Natural killer cell (primary cell): Measurements from ENCODE around the gene PDGFRA. TPM values are rescaled to one million over a fixed set of nuclear protein-coding genes. Genes with fewer than 3 reads are reported as not detected.

Experiments used
- ATAC-seq, 3 donors: fragments of 150-1000 bp in 2 of 3; fragments of 200-7000 bp in 1 of 3; cut with Tn5 transposase; 1 replicate in 1 of 3; 2 replicates in 2 of 3; pipeline ENCODE4 v1.10.0; 2021; ENCODE audit warnings: mild to moderate bottlenecking in 2 of 3, moderate library complexity in 2 of 3
- DNase-seq, 2 donors: peaks; one replicate each; pipeline versions ENCODE4 v3.0.0 to v3.0.0-alpha.2; 2013 to 2021; ENCODE audit warnings: mixed read lengths in 1 of 2
- H3K27ac ChIP-seq: one replicate; pipeline ENCODE4 v1.5.1; 2013; ENCODE audit warnings: mild to moderate bottlenecking, low read length
- H3K27me3 ChIP-seq: one replicate; pipeline ENCODE4 v1.6.1; 2013; ENCODE audit warnings: low read length; ENCODE audit not compliant: control insufficient read depth, insufficient read depth
- H3K36me3 ChIP-seq: one replicate; pipeline ENCODE4 v1.6.1; 2013; ENCODE audit warnings: low read length; ENCODE audit not compliant: control insufficient read depth, insufficient read depth
- H3K4me1 ChIP-seq: one replicate; pipeline ENCODE4 v1.6.1; 2013; ENCODE audit warnings: low read length; ENCODE audit not compliant: control insufficient read depth, insufficient read depth
- H3K4me3 ChIP-seq: one replicate; pipeline ENCODE4 v1.5.1; 2013; ENCODE audit warnings: low read length
- H3K9me3 ChIP-seq: one replicate; pipeline ENCODE4 v1.6.1; 2013; ENCODE audit warnings: low read length; ENCODE audit not compliant: control insufficient read depth, insufficient read depth
- H3K27ac Mint-ChIP-seq, 2 donors: one replicate each; pipeline ENCODE4 v1.8.0; 2022; ENCODE audit warnings: mild to moderate bottlenecking in 2 of 2, mixed read lengths in 2 of 2, moderate library complexity in 1 of 2
- H3K27me3 Mint-ChIP-seq, 2 donors: one replicate each; pipeline ENCODE4 v1.8.0; 2022; ENCODE audit warnings: low read depth in 2 of 2, mixed read lengths in 2 of 2
- H3K36me3 Mint-ChIP-seq: one replicate; pipeline ENCODE4 v1.8.0; 2022; ENCODE audit warnings: mixed read lengths
- H3K4me1 Mint-ChIP-seq, 2 donors: one replicate each; pipeline ENCODE4 v1.8.0; 2022; ENCODE audit warnings: mixed read lengths in 2 of 2
- H3K4me3 Mint-ChIP-seq: one replicate; pipeline ENCODE4 v1.8.0; 2022; ENCODE audit warnings: mild to moderate bottlenecking, moderate library complexity, mixed read lengths
- H3K9me3 Mint-ChIP-seq, 2 donors: one replicate each; pipeline ENCODE4 v1.8.0; 2022; ENCODE audit warnings: mixed read lengths in 2 of 2
- WGBS: methylation state at CpG from one replicate; pipeline ENCODE4 v1.1.7; 2013; ENCODE audit warnings: missing lambda C conversion rate; ENCODE audit not compliant: insufficient coverage; 5-methylcytosine and 5-hydroxymethylcytosine counted together
- intact Hi-C: fragments of 100-400 bp; cut with micrococcal nuclease; formaldehyde crosslinking; loops from one replicate; pipeline ENCODE4 v1.14.2; 2022
- total RNA-seq, 4 donors: library from RNA; stranded (reverse); fragments of 120-200 nt in 1 of 4; gene quantifications; one replicate each; pipeline versions ENCODE4 v1.2.3 to v1.2.4, GENCODE V29; 2013 to 2022
- TF ChIP-seq, protein P1 (sequence below): fragments of 200-600 bp; IDR thresholded peaks from one replicate; pipeline ENCODE4 v1.8.0; 2022; ENCODE audit warnings: antibody characterized with exemption

The PDGFRA gene
- total RNA-seq, 3 donors from 2014 or later (not counting 1 experiment from before 2014, with no cell fraction given) = 0.05 TPM; not detected in 2

DNA sequence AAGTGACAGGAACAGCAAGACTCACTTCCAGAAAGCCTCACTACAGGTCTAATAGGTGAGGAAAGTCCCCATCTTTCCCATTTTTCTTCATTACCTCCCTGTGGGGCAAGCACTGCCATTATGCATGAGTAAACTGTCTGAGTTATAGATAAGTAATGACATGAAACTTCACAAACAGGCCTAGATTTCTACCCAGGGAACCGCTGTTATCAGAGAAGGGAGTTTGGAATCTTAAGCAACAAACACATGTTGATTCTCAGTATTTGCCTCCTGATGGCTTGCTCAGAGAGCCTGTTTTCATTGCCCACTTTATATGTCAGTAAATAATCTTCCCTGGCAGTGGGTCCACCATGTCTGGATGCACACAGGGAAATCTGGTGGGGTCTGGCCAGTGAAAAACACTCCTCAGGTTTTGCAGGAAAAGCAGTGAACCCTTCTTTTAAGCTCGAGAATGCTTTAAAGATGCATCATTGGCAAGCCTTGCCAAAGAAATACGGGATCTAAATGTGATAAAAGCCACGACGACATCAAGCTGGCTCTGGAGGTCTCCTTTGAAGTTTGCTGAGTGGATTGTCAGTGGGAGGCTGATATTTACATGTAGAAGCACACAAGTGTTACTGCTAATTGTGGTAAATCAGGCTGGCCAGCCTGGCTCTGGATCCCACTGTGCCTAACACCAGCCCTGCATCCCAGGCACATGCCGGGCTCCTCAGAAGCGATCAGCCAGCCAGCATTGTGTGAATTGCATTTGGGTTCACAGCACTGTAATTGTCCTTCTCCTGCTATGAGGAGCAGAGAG is 25.2 kb downstream of the PDGFRA start:
- H3K27me3 ChIP-seq = no peaks in the 10 kb centered on the region
- H3K27ac Mint-ChIP-seq = no peak overlapping the region
- H3K27me3 Mint-ChIP-seq = peaks cover 2 to 8% of the 10 kb centered on the region in 2 donors
- DNase-seq (no peak), ATAC-seq (no peak)
- 85% methylated on average over 7 of the region's 7 CpGs for WGBS
- no peak overlapping the region for H3K4me3 ChIP-seq
- no peaks in the 10 kb centered on the region for H3K4me1 ChIP-seq
- H3K4me3 Mint-ChIP-seq = no peak overlapping the region
- no peaks in the 10 kb centered on the region for H3K9me3 ChIP-seq
- no peaks in the 10 kb centered on the region for H3K36me3 Mint-ChIP-seq
- TF ChIP-seq, protein P1, sequence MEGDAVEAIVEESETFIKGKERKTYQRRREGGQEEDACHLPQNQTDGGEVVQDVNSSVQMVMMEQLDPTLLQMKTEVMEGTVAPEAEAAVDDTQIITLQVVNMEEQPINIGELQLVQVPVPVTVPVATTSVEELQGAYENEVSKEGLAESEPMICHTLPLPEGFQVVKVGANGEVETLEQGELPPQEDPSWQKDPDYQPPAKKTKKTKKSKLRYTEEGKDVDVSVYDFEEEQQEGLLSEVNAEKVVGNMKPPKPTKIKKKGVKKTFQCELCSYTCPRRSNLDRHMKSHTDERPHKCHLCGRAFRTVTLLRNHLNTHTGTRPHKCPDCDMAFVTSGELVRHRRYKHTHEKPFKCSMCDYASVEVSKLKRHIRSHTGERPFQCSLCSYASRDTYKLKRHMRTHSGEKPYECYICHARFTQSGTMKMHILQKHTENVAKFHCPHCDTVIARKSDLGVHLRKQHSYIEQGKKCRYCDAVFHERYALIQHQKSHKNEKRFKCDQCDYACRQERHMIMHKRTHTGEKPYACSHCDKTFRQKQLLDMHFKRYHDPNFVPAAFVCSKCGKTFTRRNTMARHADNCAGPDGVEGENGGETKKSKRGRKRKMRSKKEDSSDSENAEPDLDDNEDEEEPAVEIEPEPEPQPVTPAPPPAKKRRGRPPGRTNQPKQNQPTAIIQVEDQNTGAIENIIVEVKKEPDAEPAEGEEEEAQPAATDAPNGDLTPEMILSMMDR = no peak
- H3K9me3 Mint-ChIP-seq = no peaks in the 10 kb centered on the region
- no peak overlapping the region for H3K27ac ChIP-seq
- H3K4me1 Mint-ChIP-seq = no peaks in the 10 kb centered on the region
- H3K36me3 ChIP-seq = no peaks in the 10 kb centered on the region
- intact Hi-C loops = no loop called here

DNA sequence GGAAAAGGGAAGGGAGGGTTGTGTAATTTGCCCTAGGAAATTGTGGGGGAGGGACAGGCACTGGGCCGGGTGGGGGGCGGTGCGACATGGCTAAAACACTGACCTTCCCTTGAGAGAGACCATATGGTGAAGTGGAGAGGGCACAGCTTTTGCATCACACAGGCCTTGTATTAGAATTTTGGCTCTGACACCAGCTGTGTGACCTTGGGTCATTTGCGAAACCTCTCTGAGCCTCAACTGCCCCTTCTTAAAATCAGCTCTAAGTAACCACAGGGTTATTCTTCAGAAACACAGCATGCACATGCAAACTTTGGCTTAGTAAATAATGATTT is 25.8 kb downstream of the PDGFRA start:
- intact Hi-C loops = no loop called here

DNA sequence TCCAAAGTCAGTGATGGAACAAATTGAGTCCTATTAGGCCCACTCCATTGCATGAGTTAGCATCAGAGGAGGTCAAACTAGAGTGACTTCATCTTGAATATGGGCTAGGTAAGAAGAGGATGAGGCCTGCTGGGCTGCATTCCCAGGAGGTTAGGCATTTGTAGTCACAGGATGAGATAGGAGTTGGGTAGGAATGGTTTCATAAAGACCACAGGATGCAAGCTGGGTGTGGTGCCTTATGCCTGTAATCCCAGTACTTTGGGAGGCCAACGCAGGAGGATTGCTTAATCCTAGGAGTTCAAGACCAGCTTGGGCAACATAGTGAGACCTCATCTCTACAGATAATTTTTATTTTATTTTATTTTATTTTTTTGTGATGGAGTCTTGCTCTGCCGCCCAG is 26.8 kb downstream of the PDGFRA start:
- Mint-ChIP-seq H3K27ac (no peak overlapping the region), H3K4me3 (no peak overlapping the region), H3K27me3 (peaks cover 2 to 8% of the 10 kb centered on the region in 2 donors), H3K36me3 (no peaks in the 10 kb centered on the region), H3K4me1 (no peaks in the 10 kb centered on the region), H3K9me3 (no peaks in the 10 kb centered on the region)
- Histone ChIP-seq H3K27ac (no peak overlapping the region), H3K36me3 (no peaks in the 10 kb centered on the region), H3K27me3 (no peaks in the 10 kb centered on the region), H3K9me3 (no peaks in the 10 kb centered on the region), H3K4me3 (no peak overlapping the region), H3K4me1 (no peaks in the 10 kb centered on the region)
- 100% methylated on average over 2 of the region's 2 CpGs for WGBS
- ATAC-seq = no peak
- TF ChIP-seq, protein P1 = no peak
- DNase-seq = no peak
- intact Hi-C loops = no loop called here

More for the DNA sequence above, 25.8 kb downstream of the PDGFRA start:
- Mint-ChIP-seq H3K27ac (no peak overlapping the region), H3K27me3 (peaks cover 2 to 8% of the 10 kb centered on the region in 2 donors), H3K4me1 (no peaks in the 10 kb centered on the region), H3K36me3 (no peaks in the 10 kb centered on the region), H3K4me3 (no peak overlapping the region), H3K9me3 (no peaks in the 10 kb centered on the region)
- DNase-seq (no peak), ATAC-seq (no peak)
- Histone ChIP-seq H3K9me3 (no peaks in the 10 kb centered on the region), H3K4me1 (no peaks in the 10 kb centered on the region), H3K36me3 (no peaks in the 10 kb centered on the region), H3K27me3 (no peaks in the 10 kb centered on the region), H3K27ac (no peak overlapping the region), H3K4me3 (no peak overlapping the region)
- TF ChIP-seq, protein P1 = no peak
- WGBS = 95% methylated on average over 4 of the region's 4 CpGs
